ENCODE data around the gene IGFBP1. TPM values are rescaled to one million over a fixed set of nuclear protein-coding genes. Genes with fewer than 3 reads are reported as not detected.

The IGFBP1 gene
- total and polyA plus RNA-seq, 2 of the 13 experiments (the other 11 are each of a cell fraction or from before 2014, with no cell fraction given), result 5.4 to 885 TPM

GRCh38 chr7:45892407-45893035 is 4.2 kb downstream of the IGFBP1 start (continued):
- TF ChIP-seq ZNF646 (CRISPR knock-in tag; IDR thresholded peaks at IDR 0.05) (no peak), ZNF451 (CRISPR knock-in tag; IDR thresholded peaks at IDR 0.05) (no peak), MED13 (CRISPR knock-in tag; IDR thresholded peaks at IDR 0.05) (no peak), ZNF576 (CRISPR knock-in tag; IDR thresholded peaks at IDR 0.05) (0 out of 2 replicates have a peak, but pooled peaks have one; percentile 26), LRRFIP1 (CRISPR knock-in tag; conservative IDR thresholded peaks at IDR 0.05) (no peak), ZNF160 (CRISPR knock-in tag; IDR thresholded peaks at IDR 0.05) (peak; percentile 77; the same call in 1 of the 2 replicates), ZNF136 (CRISPR knock-in tag; IDR thresholded peaks at IDR 0.05; ENCODE audit: low read depth) (no peak), ZNF225 (CRISPR knock-in tag; IDR thresholded peaks at IDR 0.05) (0 out of 2 replicates have a peak, but pooled peaks have one; percentile 41), ZSCAN30 (CRISPR knock-in tag; IDR thresholded peaks at IDR 0.05) (no peak; the same call in 1 of the 2 replicates), YEATS2 (CRISPR knock-in tag; IDR thresholded peaks at IDR 0.05; ENCODE audit: borderline replicate concordance) (no peak), ZNF44 (CRISPR knock-in tag; IDR thresholded peaks at IDR 0.05) (0 out of 2 replicates have a peak, but pooled peaks have one; percentile 21), HNRNPK (IDR thresholded peaks at IDR 0.05; ENCODE audit: low read depth, low read length, poor library complexity, severe bottlenecking) (no peak), ZBTB33 (CRISPR knock-in tag; IDR thresholded peaks at IDR 0.05) (peak; percentile 17; the same call in 1 of the 2 replicates), ZNF75D (CRISPR knock-in tag; IDR thresholded peaks at IDR 0.05; ENCODE audit: borderline replicate concordance) (no peak)
- TF ChIP-seq, protein P1, sequence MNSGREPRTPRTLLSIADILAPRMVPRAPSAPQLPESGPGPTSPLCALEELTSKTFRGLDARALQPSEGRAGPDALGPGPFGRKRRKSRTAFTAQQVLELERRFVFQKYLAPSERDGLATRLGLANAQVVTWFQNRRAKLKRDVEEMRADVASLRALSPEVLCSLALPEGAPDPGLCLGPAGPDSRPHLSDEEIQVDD (CRISPR knock-in tag; IDR thresholded peaks at IDR 0.05; ENCODE audit: borderline replicate concordance), result no peak

Data from HepG2 (cell line).